Coronary artery (tissue), 2 donors: ENCODE data around the gene TLCD5.

ENCODE experiments used
- DNase-seq: peaks from one replicate; pipeline ENCODE4 v3.0.0-alpha.2; 2017; ENCODE audit warnings: low spot score
- H3K27ac ChIP-seq, 2 donors: fragments of 200-600 bp; sonication (generic); one replicate each; pipeline ENCODE4 v1.5.1; 2016 to 2019
- H3K4me3 ChIP-seq: fragments of 200-600 bp; sonication (generic); 2 replicates; pipeline ENCODE4 v1.5.1; 2016; ENCODE audit warnings: mild to moderate bottlenecking, moderate library complexity
- CTCF ChIP-seq: fragments of 200-600 bp; sonication (generic); IDR thresholded peaks from one replicate; pipeline ENCODE4 v1.5.1; 2019; ENCODE audit warnings: antibody characterized with exemption

The TLCD5 gene

GRCh38 chr11:120376547-120377182 lies 51.6 kb downstream of the TLCD5 start:
- no peak overlapping the region for H3K4me3 ChIP-seq
- DNase-seq = no peak
- no peak for TF ChIP-seq CTCF
- H3K27ac ChIP-seq = no peak overlapping the region

GRCh38 chr11:120378474-120378873 lies 53.4 kb downstream of the TLCD5 start:
- DNase-seq = no peak
- H3K4me3 ChIP-seq = no peak overlapping the region
- no peak overlapping the region for H3K27ac ChIP-seq
- TF ChIP-seq CTCF = no peak

GRCh38 chr11:120381401-120381800 lies 56.3 kb downstream of the TLCD5 start:
- no peak overlapping the region for H3K27ac ChIP-seq
- no peak for DNase-seq
- H3K4me3 ChIP-seq = no peak overlapping the region
- TF ChIP-seq CTCF = no peak
